OCI-LY7 (cell line): ENCODE results near the gene CFAP70.

Source experiments
- CTCF ChIP-seq: fragments of 200-600 bp; sonication (generic); conservative IDR thresholded peaks from 2 replicates; pipeline ENCODE4 v1.5.1; 2014; ENCODE audit warnings: mild to moderate bottlenecking, antibody characterized with exemption, low read length, moderate library complexity, mixed read lengths
- EZH2phosphoT487 ChIP-seq: fragments of 200-600 bp; sonication (generic); IDR thresholded peaks from 2 replicates; pipeline ENCODE4 v1.6.1; 2018; ENCODE audit warnings: low read depth, borderline replicate concordance, mild to moderate bottlenecking, mixed run types, antibody characterized with exemption, low read length, moderate library complexity, mixed read lengths

GRCh38 chr10:73339436-73339835 is 19.2 kb downstream of the CFAP70 start:
- TF ChIP-seq EZH2phosphoT487 (no peak), CTCF (no peak)
